ENCODE measurements around the gene CCDC63. TPM values are rescaled to one million over a fixed set of nuclear protein-coding genes. Genes with fewer than 3 reads are reported as not detected.
A peak's percentile ranks its signal among the peaks of the same experiment; 100 is the strongest.

CCDC63 gene
- total and polyA plus RNA-seq, 9 of the 15 experiments (the other 6 are each of a cell fraction or from before 2014, with no cell fraction given) = not detected

- TF ChIP-seq AFF1 (IDR thresholded peaks at IDR 0.05; ENCODE audit: low read depth in 1 of 2, partially characterized antibody in 2 of 2) (no peak), IRF1 (CRISPR knock-in tag; IDR thresholded peaks at IDR 0.05; ENCODE audit: borderline replicate concordance) (no peak), ZMIZ1 (IDR thresholded peaks at IDR 0.05; ENCODE audit: low read depth in 2 of 2, low read length in 2 of 2) (peak in 1 of 2 experiments; percentile 9; a peak in 1 of 4 replicates), CREB5 (CRISPR knock-in tag; IDR thresholded peaks at IDR 0.05) (no peak), TOE1 (IDR thresholded peaks at IDR 0.05; ENCODE audit: borderline replicate concordance) (peak; percentile 62; the same call in 1 of the 2 replicates), TOE1 (CRISPR knock-in tag; IDR thresholded peaks at IDR 0.05; ENCODE audit: borderline replicate concordance, low read depth) (no peak), SMC3 (conservative IDR thresholded peaks at IDR 0.05; ENCODE audit: insufficient read depth, low read depth, low read length) (peak; percentile 96), ATF7 (IDR thresholded peaks at IDR 0.05) (peak; percentile 80), ZNF445 (CRISPR knock-in tag; IDR thresholded peaks at IDR 0.05; ENCODE audit: low read depth) (no peak), ZBTB11 (CRISPR knock-in tag; IDR thresholded peaks at IDR 0.05) (no peak)
Measured at GRCh38 chr12:110826592-110827200, 20.1 kb upstream of the CCDC63 start (continued).

Measured in K562 (cell line).